ENCODE data around the gene ANKS4B. TPM values are rescaled to one million over a fixed set of nuclear protein-coding genes. Genes with fewer than 3 reads are reported as not detected.

Gene ANKS4B
- total RNA-seq, 1 experiment from 2014 or later, result 0.09 TPM

DNA sequence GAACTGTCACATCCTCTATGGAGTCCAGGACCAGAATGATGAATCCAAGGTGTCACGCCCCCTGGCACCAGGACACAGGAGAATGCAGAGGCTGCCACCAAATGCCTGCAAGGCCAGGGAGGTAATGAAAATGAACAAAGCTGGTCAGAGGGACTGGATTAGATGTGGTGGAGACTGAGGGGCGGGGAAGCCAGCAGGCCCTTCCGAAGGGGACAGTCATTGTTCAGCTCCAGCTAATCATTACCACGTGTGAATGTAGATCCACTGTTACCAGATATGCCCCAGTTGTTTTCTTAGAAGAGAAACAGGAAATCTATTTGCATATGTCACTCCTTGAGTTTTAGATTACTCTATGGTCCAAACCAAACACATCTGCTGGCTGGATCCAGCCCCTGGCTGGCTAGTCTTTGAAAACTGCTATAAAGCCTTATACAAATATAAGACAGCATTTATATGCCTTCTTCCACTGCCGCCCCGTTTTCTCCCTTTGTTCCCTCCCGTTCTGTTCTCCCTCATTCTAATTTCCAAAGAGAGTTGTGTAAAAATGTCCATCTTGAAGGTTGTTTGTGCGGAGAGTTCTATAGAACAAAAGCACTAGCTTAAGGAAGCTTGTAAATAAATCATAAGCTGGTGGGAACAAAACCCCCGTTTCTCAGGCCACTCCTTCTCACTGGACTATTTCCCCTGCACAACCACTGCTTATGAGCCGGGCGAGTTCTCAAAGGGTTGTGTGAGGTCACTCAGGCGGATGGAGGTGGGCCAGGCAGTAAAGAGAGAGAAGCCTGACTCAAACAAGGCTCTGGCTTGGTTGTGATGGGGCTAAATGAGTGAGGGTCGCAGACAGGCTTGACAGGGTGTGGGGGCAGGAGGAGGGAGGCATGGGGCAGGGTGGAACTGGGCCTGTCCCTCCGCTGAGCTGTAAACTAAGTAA, 30.4 kb downstream of the ANKS4B start:
- Mint-ChIP-seq H3K36me3 (ENCODE audit: insufficient read depth in 1 of 3, low read depth in 3 of 3) (peaks cover 0 to 7% (median 3%) of the 10 kb centered on the region in 3 experiments; a peak in 4 of 7 replicates), H3K4me3 (no peak overlapping the region), H3K9me3 (no peaks in the 10 kb centered on the region), H3K27ac (peak overlapping the region in 2 of 3 experiments; percentile 31 to 74; a peak in 1 of 7 replicates), H3K27me3 (ENCODE audit: low read depth) (no peaks in the 10 kb centered on the region; the same call in 1 of the 2 replicates), H3K4me1 (peaks cover 0 to 2% of the 10 kb centered on the region in 2 experiments; a peak in 2 of 4 replicates)
- Histone ChIP-seq H3K4me1 (ENCODE audit: insufficient read depth, low read length) (no peaks in the 10 kb centered on the region), H2BK120ac (ENCODE audit: low read depth, low read length, poor library complexity, severe bottlenecking) (no peak overlapping the region), H4K5ac (ENCODE audit: insufficient read length, low read depth, low read length) (no peak overlapping the region), H3K4me2 (ENCODE audit: insufficient read depth, insufficient read length, low read length) (no peak overlapping the region), H4K8ac (replicated peaks; ENCODE audit: insufficient read length, low read depth, low read length) (no peak overlapping the region), H3K9me3 (ENCODE audit: control insufficient read depth, low read depth, low read length) (no peaks in the 10 kb centered on the region), H3K27me3 (ENCODE audit: insufficient read depth, low read length) (no peaks in the 10 kb centered on the region), H3K79me2 (ENCODE audit: insufficient read depth, low read length) (no peaks in the 10 kb centered on the region), H3T11ph (ENCODE audit: low read length) (no peak overlapping the region), H3K14ac (ENCODE audit: insufficient read depth, low read length) (no peak overlapping the region), H3K56ac (ENCODE audit: insufficient read length, low read depth, low read length) (no peak overlapping the region), H2AFZ (ENCODE audit: low read length) (no peak overlapping the region), H3K23me2 (ENCODE audit: insufficient read length, low read depth, low read length, poor library complexity, severe bottlenecking) (no peaks in the 10 kb centered on the region), H2BK5ac (ENCODE audit: insufficient read length, low read length) (no peak overlapping the region), H3K9ac (ENCODE audit: extremely low read depth, insufficient read length, low read length) (no peak overlapping the region), H2BK15ac (ENCODE audit: low read depth, low read length) (no peak overlapping the region), H3K79me1 (ENCODE audit: insufficient read depth, low read depth, low read length, poor library complexity, severe bottlenecking) (no peaks in the 10 kb centered on the region), H4K91ac (ENCODE audit: insufficient read length, low read depth, low read length) (no peak overlapping the region), H3K4ac (ENCODE audit: low read depth, low read length) (no peak overlapping the region), H3K27ac (ENCODE audit: insufficient read length, low read depth, low read length) (no peak overlapping the region), H3K18ac (ENCODE audit: insufficient read length, low read depth, low read length) (no peak overlapping the region), H3K23ac (ENCODE audit: insufficient read length, low read depth, low read length) (no peak overlapping the region), H4K20me1 (ENCODE audit: control insufficient read depth, insufficient read depth, insufficient read length) (no peaks in the 10 kb centered on the region), H2BK20ac (ENCODE audit: low read depth, low read length, poor library complexity, severe bottlenecking) (no peak overlapping the region), H2BK12ac (ENCODE audit: insufficient read length, low read depth, low read length) (no peak overlapping the region), H2AK5ac (ENCODE audit: insufficient read length, low read length) (no peak overlapping the region)
- TF ChIP-seq CTCF (conservative IDR thresholded peaks at IDR 0.05), result no peak
- WGBS (ENCODE audit: extremely low coverage, insufficient read length, low lambda C conversion rate), result no CpG with 5 or more reads among the region's 14 CpGs
- DNase-seq, result no peak
